Measurements from ENCODE around the gene NT5DC4. TPM values are rescaled to one million over a fixed set of nuclear protein-coding genes. Genes with fewer than 3 reads are reported as not detected.

Gene NT5DC4
- total RNA-seq, 1 donor from 2014 or later = not detected

- H3K9me3 Mint-ChIP-seq = no peaks in the 10 kb centered on the region
- H3K27ac Mint-ChIP-seq = no peak overlapping the region
- H3K4me3 Mint-ChIP-seq = no peak overlapping the region
- H3K27me3 Mint-ChIP-seq (ENCODE audit: low read depth) = peaks cover 4% of the 10 kb centered on the region
- peaks cover 11% of the 10 kb centered on the region for H3K4me1 Mint-ChIP-seq
- no peaks in the 10 kb centered on the region for H3K36me3 Mint-ChIP-seq
- DNase-seq (ENCODE audit: low spot score in 2 of 2, unreplicated experiment in 2 of 2) = no peak
- TF ChIP-seq CTCF (IDR thresholded peaks at IDR 0.05; ENCODE audit: unreplicated experiment) = no peak
These were observed 9.4 kb downstream of the NT5DC4 start for GRCh38 chr2:112730216-112730615.

GRCh38 chr2:112730791-112731190, 10.0 kb downstream of the NT5DC4 start:
- no peaks in the 10 kb centered on the region for H3K36me3 Mint-ChIP-seq
- H3K9me3 Mint-ChIP-seq = no peaks in the 10 kb centered on the region
- no peak for TF ChIP-seq CTCF (IDR thresholded peaks at IDR 0.05; ENCODE audit: unreplicated experiment)
- H3K4me1 Mint-ChIP-seq = peaks cover 11% of the 10 kb centered on the region
- peaks cover 4% of the 10 kb centered on the region for H3K27me3 Mint-ChIP-seq (ENCODE audit: low read depth)
- no peak overlapping the region for H3K27ac Mint-ChIP-seq
- DNase-seq (ENCODE audit: low spot score in 2 of 2, unreplicated experiment in 2 of 2) = no peak
- H3K4me3 Mint-ChIP-seq = no peak overlapping the region

GRCh38 chr2:112731479-112731878, 10.7 kb downstream of the NT5DC4 start:
- H3K27ac Mint-ChIP-seq = no peak overlapping the region
- no peak overlapping the region for H3K4me3 Mint-ChIP-seq
- H3K9me3 Mint-ChIP-seq = no peaks in the 10 kb centered on the region
- H3K4me1 Mint-ChIP-seq = peaks cover 11% of the 10 kb centered on the region
- TF ChIP-seq CTCF (IDR thresholded peaks at IDR 0.05; ENCODE audit: unreplicated experiment) = no peak
- H3K36me3 Mint-ChIP-seq = no peaks in the 10 kb centered on the region
- H3K27me3 Mint-ChIP-seq (ENCODE audit: low read depth) = peaks cover 4% of the 10 kb centered on the region
- DNase-seq (ENCODE audit: low spot score in 2 of 2, unreplicated experiment in 2 of 2) = no peak

GRCh38 chr2:112733456-112733855, 12.6 kb downstream of the NT5DC4 start:
- Mint-ChIP-seq H3K36me3 (no peaks in the 10 kb centered on the region), H3K27me3 (ENCODE audit: low read depth) (peaks cover 4% of the 10 kb centered on the region), H3K27ac (no peak overlapping the region), H3K4me3 (no peak overlapping the region), H3K4me1 (peaks cover 6% of the 10 kb centered on the region), H3K9me3 (no peaks in the 10 kb centered on the region)
- TF ChIP-seq CTCF (IDR thresholded peaks at IDR 0.05; ENCODE audit: unreplicated experiment) = no peak
- DNase-seq (ENCODE audit: low spot score in 2 of 2, unreplicated experiment in 2 of 2) = no peak

GRCh38 chr2:112733871-112734270, 13.1 kb downstream of the NT5DC4 start:
- peaks cover 4% of the 10 kb centered on the region for H3K4me1 Mint-ChIP-seq
- no peak overlapping the region for H3K27ac Mint-ChIP-seq
- H3K27me3 Mint-ChIP-seq (ENCODE audit: low read depth) = peaks cover 4% of the 10 kb centered on the region
- no peak for TF ChIP-seq CTCF (IDR thresholded peaks at IDR 0.05; ENCODE audit: unreplicated experiment)
- no peaks in the 10 kb centered on the region for H3K9me3 Mint-ChIP-seq
- H3K4me3 Mint-ChIP-seq = no peak overlapping the region
- H3K36me3 Mint-ChIP-seq = peaks cover 1% of the 10 kb centered on the region
- no peak for DNase-seq (ENCODE audit: low spot score in 2 of 2, unreplicated experiment in 2 of 2)

All from mesothelial cell of epicardium (in vitro differentiated cells).